Measurements from ENCODE around the gene LILRA1.

GRCh38 chr19:54626757-54627156 is 33.3 kb downstream of the LILRA1 start:
- TF ChIP-seq EZH2 (IDR thresholded peaks at IDR 0.05; ENCODE audit: insufficient read depth, poor library complexity, severe bottlenecking) (no peak), EZH2phosphoT487 (IDR thresholded peaks at IDR 0.05; ENCODE audit: insufficient read depth, low read depth) (no peak)

Measured in GM23248 (cell line).